Tibial nerve (tissue), 4 donors: ENCODE results near the gene ITM2C.
A peak's percentile ranks its signal among the peaks of the same experiment; 100 is the strongest.

ENCODE experiments used
- CTCF ChIP-seq, 5 experiments: fragments of 200-600 bp in 3 of 5; fragments of 450-650 bp in 2 of 5; sonication (generic) in 3 of 5; IDR thresholded peaks; one replicate each; pipeline ENCODE4 v1.5.1; 2016 to 2019; ENCODE audit warnings: antibody characterized with exemption in 5 of 5, mild to moderate bottlenecking in 3 of 5, moderate library complexity in 2 of 5
- EP300 ChIP-seq, 2 donors: sonication (generic); formaldehyde crosslinking; IDR thresholded peaks; one replicate each; pipeline ENCODE4 v1.6.1; 2017; ENCODE audit warnings: antibody characterized with exemption in 2 of 2, mild to moderate bottlenecking in 1 of 2
- POLR2A ChIP-seq, 2 donors: fragments of 450-650 bp; IDR thresholded peaks; one replicate each; pipeline ENCODE4 v1.6.1; 2017; ENCODE audit warnings: antibody characterized with exemption in 2 of 2, mild to moderate bottlenecking in 2 of 2, moderate library complexity in 2 of 2

GRCh38 chr2:230864605-230865306 is at the start of gene ITM2C:
- TF ChIP-seq POLR2A (IDR thresholded peaks at IDR 0.05) (peak in 1 of 2 donors; percentile 39), CTCF (IDR thresholded peaks at IDR 0.05) (peak in 4 of 5 experiments; percentile 29 to 46 (median 38)), EP300 (IDR thresholded peaks at IDR 0.05) (peak in 1 of 2 donors; percentile 62)
